Measurements from ENCODE around the gene AFP.

Gene AFP

GRCh38 chr4:73470728-73471127, 34.7 kb downstream of the AFP start:
- no peak for DNase-seq

GRCh38 chr4:73477176-73477575, 41.2 kb downstream of the AFP start:
- no peak for DNase-seq

- DNase-seq = no peak
These were observed 43.3 kb downstream of the AFP start for GRCh38 chr4:73479323-73479722.

- DNase-seq = no peak
These were observed 45.3 kb downstream of the AFP start, which contains the start of gene AFM for GRCh38 chr4:73481358-73481757. TSS of gene AFM (plus strand) at chr4:73481745. CDS start at chr4:73481776, 31 bp downstream.

GRCh38 chr4:73485085-73485484, 49.1 kb downstream of the AFP start:
- no peak for DNase-seq

GRCh38 chr4:73485596-73485995, 49.6 kb downstream of the AFP start:
- DNase-seq = no peak

- DNase-seq = no peak
These were observed 50.5 kb downstream of the AFP start for GRCh38 chr4:73486497-73486896.

GRCh38 chr4:73487233-73487632, 51.2 kb downstream of the AFP start:
- no peak for DNase-seq

GRCh38 chr4:73499996-73500765, 64.2 kb downstream of the AFP start:
- DNase-seq = no peak

GRCh38 chr4:73501664-73502265, 65.7 kb downstream of the AFP start:
- DNase-seq = no peak

GRCh38 chr4:73505567-73505966, 69.5 kb downstream of the AFP start:
- no peak for DNase-seq
